Measurements from ENCODE around the gene GALNT13.

- TF ChIP-seq RARB (CRISPR knock-in tag; IDR thresholded peaks at IDR 0.05) (no peak), POLR2A (IDR thresholded peaks at IDR 0.05; ENCODE audit: low read length) (no peak), RAD21 (conservative IDR thresholded peaks at IDR 0.05 in 1 of 2, IDR thresholded peaks at IDR 0.05 in 1 of 2) (no peak), CTCF (IDR thresholded peaks at IDR 0.05) (no peak), SMC3 (IDR thresholded peaks at IDR 0.05) (no peak), ESRRA (IDR thresholded peaks at IDR 0.05; ENCODE audit: borderline replicate concordance, low read length) (no peak), E2F6 (IDR thresholded peaks at IDR 0.05; ENCODE audit: borderline replicate concordance, low read depth) (no peak), USF2 (IDR thresholded peaks at IDR 0.05) (no peak), EP300 (IDR thresholded peaks at IDR 0.05) (no peak), NFE2L2 (conservative IDR thresholded peaks at IDR 0.05; ENCODE audit: low read length) (no peak)
These were observed 361.5 kb downstream of the GALNT13 start for GRCh38 chr2:154233231-154233630.
